Lung (tissue), 12 donors: ENCODE results near the gene AHCYL1. TPM values are rescaled to one million over a fixed set of nuclear protein-coding genes. Genes with fewer than 3 reads are reported as not detected.

ENCODE experiments used
- ATAC-seq: fragments of 200-7000 bp; cut with Tn5 transposase; one replicate; pipeline ENCODE4 v1.9.1; 2020; ENCODE audit warnings: moderate number of reproducible peaks; ENCODE audit not compliant: insufficient read depth, low FRiP score
- DNase-seq, 3 donors: peaks; one replicate each; pipeline ENCODE4 v3.0.0-alpha.2; 2013 to 2017
- H3K27ac ChIP-seq, 2 donors: one replicate each; pipeline ENCODE4 v1.5.1; 2013; ENCODE audit warnings: mild to moderate bottlenecking in 2 of 2, moderate library complexity in 2 of 2, control low read depth in 1 of 2, inconsistent platforms in 1 of 2, low read depth in 1 of 2, low read length in 1 of 2
- H3K27me3 ChIP-seq, 3 donors: one replicate each; pipeline ENCODE4 v1.5.1; 2013; ENCODE audit warnings: low read length in 2 of 3; ENCODE audit not compliant: control insufficient read depth in 3 of 3, insufficient read depth in 3 of 3
- H3K36me3 ChIP-seq, 4 donors: one replicate each; pipeline ENCODE4 v1.5.1; 2013; ENCODE audit warnings: low read length in 4 of 4, mild to moderate bottlenecking in 1 of 4, moderate library complexity in 1 of 4; ENCODE audit not compliant: control insufficient read depth in 4 of 4, insufficient read depth in 4 of 4
- H3K4me1 ChIP-seq, 5 donors: one replicate each; pipeline ENCODE4 v1.5.1; 2013; ENCODE audit warnings: low read length in 5 of 5, mild to moderate bottlenecking in 2 of 5, moderate library complexity in 1 of 5; ENCODE audit not compliant: control insufficient read depth in 5 of 5, insufficient read depth in 5 of 5
- H3K4me3 ChIP-seq: one replicate; pipeline ENCODE4 v1.5.1; 2013; ENCODE audit warnings: mild to moderate bottlenecking, control low read depth, moderate library complexity
- H3K9ac ChIP-seq, 2 donors: one replicate each; pipeline ENCODE4 v1.5.1; 2013; ENCODE audit warnings: low read length in 2 of 2, control low read depth in 1 of 2; ENCODE audit not compliant: insufficient read depth in 1 of 2
- H3K9me3 ChIP-seq, 4 donors: one replicate each; pipeline ENCODE4 v1.5.1; 2013; ENCODE audit warnings: low read length in 3 of 4, mild to moderate bottlenecking in 1 of 4, moderate library complexity in 1 of 4; ENCODE audit not compliant: control insufficient read depth in 4 of 4, insufficient read depth in 3 of 4
- CTCF ChIP-seq: IDR thresholded peaks from 2 replicates; pipeline ENCODE4 v1.5.1; 2012; ENCODE audit warnings: mild to moderate bottlenecking; ENCODE audit errors: control extremely low read depth, extremely low read depth
- WGBS, 2 donors: extraction: QIAGEN DNeasy Blood & Tissue Kit; methylation state at CpG; one replicate each; pipeline ENCODE4 v1.1.7; 2013; 5-methylcytosine and 5-hydroxymethylcytosine counted together
- polyA plus RNA-seq, 2 donors: library from polyadenylated mRNA; stranded (reverse); fragments of 200-250 nt; gene quantifications; one replicate each; pipeline ENCODE4 v1.2.1, GENCODE V29; 2013
- total RNA-seq, 2 donors: library from RNA; depleted of rRNA in 1 of 2; stranded (reverse); fragments of >200 nt in 1 of 2; gene quantifications; one replicate each; pipeline ENCODE4 v1.2.1, GENCODE V29; 2014 to 2021
- donor health status: control.
- donor health status: control.
- donor health status: Bipolar disorder and iron deficiency.
- donor health status: healthy.
- donor health status: DM: yes; HTN: yes; CAD: no.

Gene AHCYL1
- total and polyA plus RNA-seq, 4 donors, result 44.4 to 77.7 (median 56.3) TPM

GRCh38 chr1:110068646-110069403, 84.3 kb downstream of the AHCYL1 start:
- peak overlapping the region in 1 of 2 donors; percentile 11 for H3K9ac ChIP-seq
- WGBS, 2 donors, result 3 to 9% methylated on average over 64 to 68 of the region's 68 CpGs
- peaks cover 0 to 71% (median 68%) of the 10 kb centered on the region in 3 donors for H3K27me3 ChIP-seq
- H3K4me3 ChIP-seq, result no peak overlapping the region
- H3K4me1 ChIP-seq, result peaks cover 0 to 20% (median 7%) of the 10 kb centered on the region in 5 donors
- H3K27ac ChIP-seq, result no peak overlapping the region
- peaks cover 0 to 4% (median 0%) of the 10 kb centered on the region in 4 donors for H3K9me3 ChIP-seq
- DNase-seq (peak in 2 of 3 donors; percentile 46 to 57), ATAC-seq (peak; percentile 4)
- H3K36me3 ChIP-seq, result no peaks in the 10 kb centered on the region
- TF ChIP-seq CTCF, result no peak

- Histone ChIP-seq H3K27me3 (peaks cover 0 to 79% (median 74%) of the 10 kb centered on the region in 3 donors), H3K9me3 (peaks cover 0 to 4% (median 0%) of the 10 kb centered on the region in 4 donors), H3K4me3 (no peak overlapping the region), H3K4me1 (peaks cover 0 to 20% (median 7%) of the 10 kb centered on the region in 5 donors), H3K27ac (no peak overlapping the region), H3K9ac (no peak overlapping the region), H3K36me3 (no peaks in the 10 kb centered on the region)
- DNase-seq (peak in 1 of 3 donors; percentile 26), ATAC-seq (peak; percentile 8)
- TF ChIP-seq CTCF, result no peak
- 12 to 17% methylated on average over 64 of the region's 64 CpGs for WGBS, 2 donors
Observed at GRCh38 chr1:110069404-110070281, 85.1 kb downstream of the AHCYL1 start.

GRCh38 chr1:110070282-110070669, 85.7 kb downstream of the AHCYL1 start:
- Histone ChIP-seq H3K4me3 (no peak overlapping the region), H3K36me3 (no peaks in the 10 kb centered on the region), H3K9ac (no peak overlapping the region), H3K9me3 (peaks cover 0 to 4% (median 0%) of the 10 kb centered on the region in 4 donors), H3K27ac (no peak overlapping the region), H3K4me1 (peaks cover 0 to 20% (median 7%) of the 10 kb centered on the region in 5 donors), H3K27me3 (peaks cover 0 to 82% (median 75%) of the 10 kb centered on the region in 3 donors)
- 1 to 4% methylated on average over 49 of the region's 52 CpGs for WGBS, 2 donors
- ATAC-seq (no peak), DNase-seq (no peak)
- TF ChIP-seq CTCF, result no peak
